ENCODE measurements around the gene TCF25.

The TCF25 gene

DNA sequence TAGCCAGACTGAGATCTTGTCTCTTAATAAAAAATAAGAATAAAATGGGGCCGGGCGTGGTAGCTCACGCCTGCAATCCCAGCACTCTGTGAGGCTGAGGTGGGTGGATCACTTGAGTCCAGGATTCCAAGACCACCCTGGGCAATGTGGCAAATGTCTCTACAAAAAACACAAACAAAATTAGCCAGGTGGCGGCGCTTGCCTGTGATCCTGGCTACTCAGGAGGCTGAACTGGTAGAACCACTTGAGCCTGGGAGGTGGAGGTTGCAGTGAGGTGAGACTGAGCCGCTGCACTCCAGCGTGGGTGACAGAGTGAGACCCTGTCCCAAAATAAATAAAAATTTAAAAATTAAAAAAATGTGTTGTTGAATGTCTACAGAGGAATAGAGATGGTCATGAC is 72.3 kb downstream of the TCF25 start:
- no peak overlapping the region for H3K4me3 ChIP-seq (ENCODE audit: low read depth, low read length)
- in situ Hi-C loops (cut with HindIII; ENCODE audit: low sequenced_read_pairs): no loop called here
- TF ChIP-seq, protein P1, sequence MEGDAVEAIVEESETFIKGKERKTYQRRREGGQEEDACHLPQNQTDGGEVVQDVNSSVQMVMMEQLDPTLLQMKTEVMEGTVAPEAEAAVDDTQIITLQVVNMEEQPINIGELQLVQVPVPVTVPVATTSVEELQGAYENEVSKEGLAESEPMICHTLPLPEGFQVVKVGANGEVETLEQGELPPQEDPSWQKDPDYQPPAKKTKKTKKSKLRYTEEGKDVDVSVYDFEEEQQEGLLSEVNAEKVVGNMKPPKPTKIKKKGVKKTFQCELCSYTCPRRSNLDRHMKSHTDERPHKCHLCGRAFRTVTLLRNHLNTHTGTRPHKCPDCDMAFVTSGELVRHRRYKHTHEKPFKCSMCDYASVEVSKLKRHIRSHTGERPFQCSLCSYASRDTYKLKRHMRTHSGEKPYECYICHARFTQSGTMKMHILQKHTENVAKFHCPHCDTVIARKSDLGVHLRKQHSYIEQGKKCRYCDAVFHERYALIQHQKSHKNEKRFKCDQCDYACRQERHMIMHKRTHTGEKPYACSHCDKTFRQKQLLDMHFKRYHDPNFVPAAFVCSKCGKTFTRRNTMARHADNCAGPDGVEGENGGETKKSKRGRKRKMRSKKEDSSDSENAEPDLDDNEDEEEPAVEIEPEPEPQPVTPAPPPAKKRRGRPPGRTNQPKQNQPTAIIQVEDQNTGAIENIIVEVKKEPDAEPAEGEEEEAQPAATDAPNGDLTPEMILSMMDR (IDR thresholded peaks at IDR 0.05; ENCODE audit: low read depth, low read length, missing control alignments): no peak
- no peak for DNase-seq (ENCODE audit: low read depth)

DNA sequence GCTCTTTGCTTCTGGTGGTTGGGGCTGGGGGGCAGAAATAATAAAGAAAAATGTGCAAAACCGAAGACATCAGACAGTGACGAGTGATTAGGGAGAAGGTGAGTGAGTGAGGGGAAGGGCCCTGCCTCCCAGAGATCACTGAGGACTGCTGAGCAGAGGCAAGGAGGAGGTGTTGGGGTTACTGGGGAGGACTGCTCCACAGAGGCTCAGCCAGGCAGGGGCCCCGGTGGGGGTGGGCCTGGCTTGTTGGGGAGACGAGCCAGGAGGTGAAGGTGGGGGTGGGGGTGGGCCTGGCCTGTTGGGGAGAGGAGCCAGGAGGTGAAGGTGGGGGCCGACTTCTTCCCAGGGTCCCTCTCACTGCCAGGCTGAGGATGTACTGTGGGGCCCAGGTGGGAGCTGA is 73.1 kb downstream of the TCF25 start:
- H3K4me3 ChIP-seq (ENCODE audit: low read depth, low read length): no peak overlapping the region
- TF ChIP-seq, protein P1 (IDR thresholded peaks at IDR 0.05; ENCODE audit: low read depth, low read length, missing control alignments): no peak
- in situ Hi-C loops (cut with HindIII; ENCODE audit: low sequenced_read_pairs): no loop called here
- no peak for DNase-seq (ENCODE audit: low read depth)

DNA sequence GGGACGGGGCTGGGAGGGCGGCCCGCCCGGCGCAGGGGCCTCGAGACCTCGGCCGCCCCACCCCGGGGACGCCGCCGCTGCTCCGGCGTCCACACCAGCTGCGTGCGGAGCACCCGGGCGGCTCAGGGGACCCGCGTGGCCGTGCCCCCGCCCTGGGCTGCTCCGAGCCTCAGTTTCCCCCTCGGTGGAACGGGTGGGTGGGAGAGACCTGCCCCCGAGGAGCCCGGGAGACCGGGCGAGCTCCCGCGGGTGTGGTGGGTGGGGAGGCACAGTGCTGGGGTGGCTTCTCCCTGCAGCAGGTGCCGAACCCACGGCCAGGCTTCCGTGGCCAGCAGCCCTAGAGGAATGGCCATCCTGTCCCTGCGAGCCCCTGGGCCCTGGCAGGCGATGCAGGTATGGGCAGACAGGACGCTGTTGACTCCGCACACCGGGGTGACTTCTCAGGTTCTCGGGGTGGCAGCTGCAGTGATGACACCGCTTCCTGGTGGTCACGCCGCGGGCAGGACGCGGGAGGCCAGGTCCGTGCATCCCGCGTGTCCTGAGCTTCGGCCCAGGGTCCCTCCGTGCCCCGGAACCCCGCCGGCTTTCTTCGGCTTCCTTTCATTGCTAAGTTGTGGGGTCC is 75.8 kb downstream of the TCF25 start:
- in situ Hi-C loops (cut with HindIII; ENCODE audit: low sequenced_read_pairs): no loop called here
- DNase-seq (ENCODE audit: low read depth): no peak
- TF ChIP-seq, protein P1 (IDR thresholded peaks at IDR 0.05; ENCODE audit: low read depth, low read length, missing control alignments): no peak
- H3K4me3 ChIP-seq (ENCODE audit: low read depth, low read length): peak overlapping the region; percentile 60

DNA sequence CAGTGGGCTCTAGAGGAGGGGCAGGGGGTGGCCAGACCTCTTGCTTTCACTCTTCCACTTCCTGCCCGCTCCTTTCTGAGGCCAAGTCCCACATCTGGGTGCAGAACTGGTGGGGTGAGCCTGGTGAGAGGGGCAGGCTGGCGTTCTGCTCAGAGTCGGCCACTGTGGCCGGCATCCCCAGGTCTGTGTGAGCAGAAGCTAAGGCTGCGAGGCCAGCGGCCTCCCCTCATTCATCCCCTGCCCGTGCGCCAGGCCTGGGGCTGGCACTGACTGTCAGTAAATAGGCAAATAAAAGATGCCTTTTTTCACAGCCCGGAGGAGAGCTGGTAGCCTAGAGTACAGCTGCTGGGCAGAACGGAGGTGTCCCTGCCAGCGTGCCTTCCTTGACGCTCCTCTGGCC is 76.4 kb downstream of the TCF25 start:
- in situ Hi-C loops (cut with HindIII; ENCODE audit: low sequenced_read_pairs): no loop called here
- TF ChIP-seq, protein P1 (IDR thresholded peaks at IDR 0.05; ENCODE audit: low read depth, low read length, missing control alignments): no peak
- H3K4me3 ChIP-seq (ENCODE audit: low read depth, low read length): peak overlapping the region; percentile 60
- DNase-seq (ENCODE audit: low read depth): no peak

DNA sequence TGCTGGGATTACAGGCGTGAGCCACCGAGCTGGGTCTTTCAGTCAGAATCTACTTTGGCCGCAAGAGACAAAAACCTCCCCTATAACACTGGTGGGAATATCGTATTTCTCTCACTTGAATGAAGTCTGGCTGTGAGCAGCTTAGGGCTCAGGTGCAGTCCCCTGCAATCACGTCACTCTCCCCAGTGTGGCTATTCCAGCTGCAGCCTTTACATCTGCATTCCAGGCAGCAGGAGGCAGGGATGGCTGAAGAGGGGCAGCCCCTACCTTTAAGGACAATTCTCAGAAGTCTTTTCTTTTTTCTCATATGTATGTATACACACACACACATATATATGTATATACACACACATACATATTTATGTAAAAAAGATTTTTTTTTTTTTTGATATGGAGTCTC is 78.1 kb downstream of the TCF25 start:
- TF ChIP-seq, protein P1 (IDR thresholded peaks at IDR 0.05; ENCODE audit: low read depth, low read length, missing control alignments): no peak
- DNase-seq (ENCODE audit: low read depth): no peak
- no peak overlapping the region for H3K4me3 ChIP-seq (ENCODE audit: low read depth, low read length)
- in situ Hi-C loops (cut with HindIII; ENCODE audit: low sequenced_read_pairs): no loop called here

DNA sequence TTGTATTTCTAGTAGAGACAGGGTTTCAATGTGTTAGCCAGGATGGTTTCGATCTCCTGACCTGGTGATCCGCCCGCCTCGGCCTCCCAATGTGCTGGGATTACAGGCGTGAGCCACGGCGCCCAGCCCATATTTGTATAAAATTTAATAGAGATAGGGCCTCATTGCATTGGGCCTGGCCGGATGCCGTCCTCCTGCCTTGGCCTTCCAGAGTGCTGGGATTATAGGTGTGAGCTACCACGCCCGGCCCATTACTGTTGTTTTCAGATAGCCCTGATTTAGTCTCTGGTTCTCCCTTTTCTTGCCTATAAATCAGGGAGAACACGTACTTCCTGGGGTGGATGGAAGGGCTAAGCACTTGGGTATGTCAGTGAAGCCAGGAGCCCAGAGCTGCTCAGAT is 78.7 kb downstream of the TCF25 start:
- in situ Hi-C loops (cut with HindIII; ENCODE audit: low sequenced_read_pairs): no loop called here
- no peak overlapping the region for H3K4me3 ChIP-seq (ENCODE audit: low read depth, low read length)
- DNase-seq (ENCODE audit: low read depth): no peak
- TF ChIP-seq, protein P1 (IDR thresholded peaks at IDR 0.05; ENCODE audit: low read depth, low read length, missing control alignments): no peak

All from astrocyte of the cerebellum (primary cell).